Endodermal cell (in vitro differentiated cells): Measurements from ENCODE around the gene FHOD1. TPM values are rescaled to one million over a fixed set of nuclear protein-coding genes. Genes with fewer than 3 reads are reported as not detected.

Source experiments
- DNase-seq: peaks from one replicate; pipeline ENCODE4 v3.0.0-alpha.2; 2017
- H3K27ac ChIP-seq: 2 replicates; pipeline ENCODE4 v1.5.1; 2013; ENCODE audit warnings: mild to moderate bottlenecking, low read depth, low read length, moderate library complexity
- H3K27me3 ChIP-seq: 2 replicates; pipeline ENCODE4 v1.6.1; 2013; ENCODE audit warnings: mild to moderate bottlenecking, low read length, moderate library complexity; ENCODE audit not compliant: insufficient read depth, control insufficient read depth, poor library complexity, severe bottlenecking
- H3K36me3 ChIP-seq: 2 replicates; pipeline ENCODE4 v1.7.0; 2013; ENCODE audit warnings: mild to moderate bottlenecking, low read length, moderate library complexity; ENCODE audit not compliant: control insufficient read depth, insufficient read depth
- H3K4me1 ChIP-seq: one replicate; pipeline ENCODE4 v1.7.0; 2013; ENCODE audit warnings: low read length; ENCODE audit not compliant: control insufficient read depth, insufficient read depth
- H3K4me3 ChIP-seq: 2 replicates; pipeline ENCODE4 v1.5.1; 2013; ENCODE audit warnings: mild to moderate bottlenecking, low read length, moderate library complexity
- H3K9ac ChIP-seq: 2 replicates; pipeline ENCODE4 v1.6.1; 2013; ENCODE audit warnings: mild to moderate bottlenecking, low read length, moderate library complexity; ENCODE audit not compliant: poor library complexity, severe bottlenecking; ENCODE audit errors: extremely low read depth
- H3K9me3 ChIP-seq: 2 replicates; pipeline ENCODE4 v1.6.1; 2013; ENCODE audit warnings: mild to moderate bottlenecking, low read length, moderate library complexity; ENCODE audit not compliant: control insufficient read depth
- H3K27ac Mint-ChIP-seq: 2 replicates; pipeline ENCODE4 v1.8.0; 2020; ENCODE audit warnings: mixed read lengths
- H3K27me3 Mint-ChIP-seq: 2 replicates; pipeline ENCODE4 v1.8.0; 2021; ENCODE audit warnings: mild to moderate bottlenecking, mixed read lengths; ENCODE audit not compliant: insufficient read depth
- H3K36me3 Mint-ChIP-seq: 2 replicates; pipeline ENCODE4 v1.8.0; 2020; ENCODE audit warnings: low read depth, mixed read lengths
- H3K4me1 Mint-ChIP-seq: 2 replicates; pipeline ENCODE4 v1.8.0; 2020; ENCODE audit warnings: mixed read lengths
- H3K4me3 Mint-ChIP-seq: 2 replicates; pipeline ENCODE4 v1.8.0; 2020; ENCODE audit warnings: mild to moderate bottlenecking, moderate library complexity, mixed read lengths
- H3K9me3 Mint-ChIP-seq: 2 replicates; pipeline ENCODE4 v1.8.0; 2020; ENCODE audit warnings: mild to moderate bottlenecking, mixed read lengths
- WGBS, 2 experiments: methylation state at CpG; one replicate each; pipeline versions ENCODE4 v1.1.5 to v1.1.7; 2013; ENCODE audit warnings: missing lambda C conversion rate in 2 of 2, mixed read lengths in 1 of 2; ENCODE audit not compliant: insufficient coverage in 1 of 2, insufficient read length in 1 of 2; 5-methylcytosine and 5-hydroxymethylcytosine counted together
- total RNA-seq, 2 donors: library from RNA; stranded (reverse); fragmentation: NEBNext Ultra II Directional in 1 of 2; extraction: Animal tissue kit (Norgen Biotek cat#: 25700) in 1 of 2; gene quantifications; 2 replicates in 1 of 2; 3 replicates in 1 of 2; pipeline ENCODE4 v1.2.1, GENCODE V29; 2021
- TF ChIP-seq, protein P1 (sequence below): fragments of 200-600 bp; sonication (generic); conservative IDR thresholded peaks from 2 replicates; pipeline ENCODE4 v1.5.0; 2021; ENCODE audit warnings: antibody characterized with exemption, mild to moderate bottlenecking

Gene FHOD1
- total RNA-seq, 2 donors from 2014 or later, result 51.7 to 71.9 TPM

DNA sequence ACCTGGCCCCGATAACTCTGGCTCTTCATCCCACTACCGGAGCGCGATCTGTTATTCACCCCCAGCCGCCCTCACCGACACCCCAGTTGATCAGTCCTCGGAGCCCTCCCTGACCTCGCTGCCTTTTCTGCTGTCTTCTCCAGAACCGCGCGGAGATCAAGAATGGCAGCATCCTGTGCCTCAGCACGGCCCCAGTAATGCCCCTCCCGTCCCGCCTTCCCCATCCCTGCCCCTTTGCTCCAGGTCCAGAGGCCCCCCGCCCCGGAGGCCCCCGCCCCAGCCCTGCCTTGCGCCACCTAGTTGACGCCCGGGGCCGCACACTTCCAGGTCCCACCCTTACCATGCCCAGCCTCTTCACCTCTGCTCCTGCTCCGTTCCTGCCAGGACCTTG, 47.5 kb downstream of the FHOD1 start:
- Mint-ChIP-seq H3K4me3 (peak overlapping the region; percentile 57), H3K36me3 (peaks cover 35% of the 10 kb centered on the region), H3K4me1 (peaks cover 2% of the 10 kb centered on the region), H3K27ac (peak overlapping the region; percentile 76), H3K27me3 (no peaks in the 10 kb centered on the region), H3K9me3 (no peaks in the 10 kb centered on the region)
- DNase-seq, result peak; percentile 86
- no peaks in the 10 kb centered on the region for H3K4me1 ChIP-seq
- 91 to 93% methylated on average over 7 to 22 of the region's 22 CpGs for WGBS, 2 experiments
- no peaks in the 10 kb centered on the region for H3K27me3 ChIP-seq
- H3K4me3 ChIP-seq, result no peak overlapping the region
- peaks cover 59% of the 10 kb centered on the region for H3K36me3 ChIP-seq
- no peak overlapping the region for H3K9ac ChIP-seq
- H3K9me3 ChIP-seq, result no peaks in the 10 kb centered on the region
- H3K27ac ChIP-seq, result no peak overlapping the region
- TF ChIP-seq, protein P1, sequence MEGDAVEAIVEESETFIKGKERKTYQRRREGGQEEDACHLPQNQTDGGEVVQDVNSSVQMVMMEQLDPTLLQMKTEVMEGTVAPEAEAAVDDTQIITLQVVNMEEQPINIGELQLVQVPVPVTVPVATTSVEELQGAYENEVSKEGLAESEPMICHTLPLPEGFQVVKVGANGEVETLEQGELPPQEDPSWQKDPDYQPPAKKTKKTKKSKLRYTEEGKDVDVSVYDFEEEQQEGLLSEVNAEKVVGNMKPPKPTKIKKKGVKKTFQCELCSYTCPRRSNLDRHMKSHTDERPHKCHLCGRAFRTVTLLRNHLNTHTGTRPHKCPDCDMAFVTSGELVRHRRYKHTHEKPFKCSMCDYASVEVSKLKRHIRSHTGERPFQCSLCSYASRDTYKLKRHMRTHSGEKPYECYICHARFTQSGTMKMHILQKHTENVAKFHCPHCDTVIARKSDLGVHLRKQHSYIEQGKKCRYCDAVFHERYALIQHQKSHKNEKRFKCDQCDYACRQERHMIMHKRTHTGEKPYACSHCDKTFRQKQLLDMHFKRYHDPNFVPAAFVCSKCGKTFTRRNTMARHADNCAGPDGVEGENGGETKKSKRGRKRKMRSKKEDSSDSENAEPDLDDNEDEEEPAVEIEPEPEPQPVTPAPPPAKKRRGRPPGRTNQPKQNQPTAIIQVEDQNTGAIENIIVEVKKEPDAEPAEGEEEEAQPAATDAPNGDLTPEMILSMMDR, result peak; percentile 67

- no peak within 1 kb of the TSS for H3K27ac ChIP-seq
- no peaks in the 10 kb centered on the region for H3K9me3 ChIP-seq
- DNase-seq, result peak; percentile 93
- 91 to 92% methylated on average over 25 to 58 of the region's 61 CpGs for WGBS, 2 experiments
- Mint-ChIP-seq H3K27ac (peak within 1 kb of the TSS; percentile 76), H3K36me3 (peaks cover 38% of the 10 kb centered on the region), H3K9me3 (no peaks in the 10 kb centered on the region), H3K4me1 (peaks cover 2% of the 10 kb centered on the region), H3K4me3 (peak within 1 kb of the TSS; percentile 57), H3K27me3 (no peaks in the 10 kb centered on the region)
- no peaks in the 10 kb centered on the region for H3K4me1 ChIP-seq
- peaks cover 62% of the 10 kb centered on the region for H3K36me3 ChIP-seq
- no peaks in the 10 kb centered on the region for H3K27me3 ChIP-seq
- no peak within 1 kb of the TSS for H3K9ac ChIP-seq
- TF ChIP-seq, protein P1, result peak; percentile 85
- H3K4me3 ChIP-seq, result no peak within 1 kb of the TSS
Measured at GRCh38 chr16:67199011-67199807, 48.1 kb downstream of the FHOD1 start, which contains the start of gene ELMO3. Gene ELMO3 (plus strand): TSS chr16:67199131. CDS start chr16:67199327, 196 bp downstream.

DNA sequence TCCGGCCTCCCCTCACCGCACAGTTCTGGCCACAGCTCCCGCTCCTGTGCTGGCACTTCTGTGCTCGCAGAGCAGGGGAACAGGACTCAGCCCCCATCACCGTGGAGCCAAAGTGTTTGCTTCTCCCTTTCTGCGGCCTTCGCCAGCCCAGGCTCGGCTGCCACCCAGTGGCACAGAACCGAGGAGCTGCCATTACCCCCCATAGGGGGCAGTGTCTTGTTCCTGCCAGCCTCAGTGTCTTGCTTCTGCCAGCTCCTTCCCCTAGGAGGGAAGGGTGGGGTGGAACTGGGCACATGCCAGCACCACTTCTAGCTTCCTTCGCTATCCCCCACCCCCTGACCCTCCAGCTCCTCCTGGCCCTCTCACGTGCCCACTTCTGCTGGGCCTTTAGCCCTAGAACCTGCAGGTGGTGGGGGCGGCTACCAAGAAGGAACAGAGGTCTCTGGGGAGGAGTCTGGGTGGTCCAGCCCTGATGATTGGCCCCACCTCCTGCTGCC, 49.0 kb downstream of the FHOD1 start:
- peaks cover 2% of the 10 kb centered on the region for H3K4me1 ChIP-seq
- peaks cover 66% of the 10 kb centered on the region for H3K36me3 ChIP-seq
- H3K9ac ChIP-seq, result no peak overlapping the region
- DNase-seq, result peak; percentile 84
- WGBS, 2 experiments, result 92 to 96% methylated on average over 3 to 12 of the region's 12 CpGs
- Mint-ChIP-seq H3K4me1 (peaks cover 2% of the 10 kb centered on the region), H3K9me3 (no peaks in the 10 kb centered on the region), H3K36me3 (peaks cover 45% of the 10 kb centered on the region), H3K27me3 (no peaks in the 10 kb centered on the region), H3K4me3 (no peak overlapping the region), H3K27ac (no peak overlapping the region)
- TF ChIP-seq, protein P1, result peak; percentile 79
- no peaks in the 10 kb centered on the region for H3K27me3 ChIP-seq
- no peaks in the 10 kb centered on the region for H3K9me3 ChIP-seq
- H3K4me3 ChIP-seq, result no peak overlapping the region
- H3K27ac ChIP-seq, result no peak overlapping the region
